Heart left ventricle (tissue), 16 donors: ENCODE data around the gene RXFP4. TPM values are rescaled to one million over a fixed set of nuclear protein-coding genes. Genes with fewer than 3 reads are reported as not detected.
A peak's percentile ranks its signal among the peaks of the same experiment; 100 is the strongest.
"Not testable (repeated sequence)": the region's sequence is repeated elsewhere in the genome, so short reads cannot be mapped to it uniquely, and the experiment has no call there.

Experiments
- ATAC-seq, 4 donors: fragments of 200-7000 bp; cut with Tn5 transposase; one replicate each; pipeline ENCODE4 v1.9.1; 2020 to 2022; ENCODE audit warnings: moderate library complexity in 4 of 4, mild to moderate bottlenecking in 3 of 4, moderate number of reproducible peaks in 1 of 4
- DNase-seq, 5 donors: peaks; one replicate each; pipeline ENCODE4 v3.0.0-alpha.2; 2020
- H3K27ac ChIP-seq, 12 donors: fragments of 200-600 bp; sonication (generic) in 4 of 12; one replicate each; pipeline versions ENCODE4 v1.5.0 to v1.8.0; 2016 to 2022; ENCODE audit warnings: mild to moderate bottlenecking in 2 of 12
- H3K27me3 ChIP-seq, 9 donors: fragments of 200-600 bp; sonication (generic) in 2 of 9; one replicate each; pipeline versions ENCODE4 v1.5.1 to v1.8.0; 2016 to 2022; ENCODE audit warnings: mild to moderate bottlenecking in 3 of 9
- H3K36me3 ChIP-seq, 9 donors: fragments of 200-600 bp; sonication (generic) in 2 of 9; one replicate each; pipeline versions ENCODE4 v1.5.0 to v1.8.0; 2018 to 2022; ENCODE audit warnings: mild to moderate bottlenecking in 2 of 9
- H3K4me1 ChIP-seq, 12 donors: fragments of 200-600 bp; sonication (generic) in 4 of 12; one replicate each; pipeline versions ENCODE4 v1.5.0 to v1.8.0; 2016 to 2022; ENCODE audit warnings: mild to moderate bottlenecking in 3 of 12
- H3K4me3 ChIP-seq, 12 donors: fragments of 200-600 bp; sonication (generic) in 4 of 12; one replicate each; pipeline versions ENCODE4 v1.5.0 to v1.8.0; 2017 to 2022; ENCODE audit warnings: mild to moderate bottlenecking in 9 of 12, moderate library complexity in 4 of 12
- H3K9me3 ChIP-seq, 12 donors: fragments of 200-600 bp; sonication (generic) in 4 of 12; one replicate each; pipeline versions ENCODE4 v1.5.0 to v1.8.0; 2016 to 2022; ENCODE audit warnings: mild to moderate bottlenecking in 1 of 12
- POLR2A ChIP-seq, 2 donors: fragments of 450-650 bp; IDR thresholded peaks; one replicate each; pipeline ENCODE4 v1.6.1; 2017; ENCODE audit warnings: antibody characterized with exemption in 2 of 2, mild to moderate bottlenecking in 2 of 2, moderate library complexity in 2 of 2
- WGBS, 4 donors: extraction: QIAGEN DNeasy Blood & Tissue Kit in 2 of 4; methylation state at CpG; one replicate each; pipeline versions ENCODE4 v1.1.5 to v1.1.7; 2013 to 2018; 5-methylcytosine and 5-hydroxymethylcytosine counted together
- intact Hi-C, 10 donors: fragments of 100-400 bp; cut with DNase I; formaldehyde crosslinking; loops; one replicate each; pipeline versions ENCODE4 v1.11.1 to v1.14.2; 2022
- long read RNA-seq, 3 donors: library from polyadenylated mRNA; unstranded; transcript quantifications; one replicate each; pipeline ENCODE4 v2.0.0, GENCODE V29; 2020 to 2021
- polyA plus RNA-seq, 2 donors: library from polyadenylated mRNA; stranded (reverse); fragments of 200-250 nt; gene quantifications; one replicate each; pipeline ENCODE4 v1.2.3, GENCODE V29; 2013
- total RNA-seq, 9 donors: library from RNA; depleted of rRNA in 2 of 9; stranded (reverse); fragments of >200 nt in 2 of 9; fragmentation: NEBNext Ultra II Directional in 3 of 9; extraction: Animal tissue kit (Norgen Biotek cat#: 25700) in 3 of 9; gene quantifications; one replicate each; pipeline versions ENCODE4 v1.1.0 to v1.2.4, GENCODE V29; 2016 to 2023
- TF ChIP-seq, protein P1 (sequence below), 12 donors: fragments of 200-600 bp; sonication (generic) in 4 of 12; IDR thresholded peaks; one replicate each; pipeline versions ENCODE4 v1.5.0 to v1.8.0; 2018 to 2022; ENCODE audit warnings: antibody characterized with exemption in 12 of 12, mild to moderate bottlenecking in 5 of 12
- donor health status: ischemic (EF 13 %, LVEDD 7.1; RV severe dilation, severe dysfunction).
- donor health status: healthy with polysubstance abuse.
- donor health status: DM: no; HTN: yes; CAD: no.
- donor health status: DM: no; HTN: no; CAD: no.
- donor health status: ischemic (EF 25% LVEDD 6.9; RV normal size, moderate dysfunction).
- donor health status: ischemic (EF 25% LVEDD 5.7; RV mildly dilated, moderate dysfunction).
- donor health status: healthy.
- donor health status: DM: yes; HTN: yes; CAD: no.
- donor health status: ischemic (EF 35%, LVEDD 5.7; RV mildly dilated, moderate dysfunction).
- donor health status: nonischemic (EF 11% LVEDD 7.7; RV severe dilation, severe dysfunction).
- donor health status: DM: yes; HTN: yes; CAD: no.
- donor health status: PGD.
- donor health status: ischemic (EF 29% LVEDD 5.4; RV normal size, mild dysfunction).
- donor health status: nonischemic (EF 23%, LVEDD 6.1; RV moderate dilation, normal function).

RXFP4 gene
- total RNA-seq: not detected
- under 1 TPM in 1 of 2 donors, not detected in 1; 0.07 TPM for polyA plus RNA-seq
- long read RNA-seq, donor 1: 0 reads
- long read RNA-seq, donor 2: 0 reads
- long read RNA-seq, donor 3: 0 reads

DNA sequence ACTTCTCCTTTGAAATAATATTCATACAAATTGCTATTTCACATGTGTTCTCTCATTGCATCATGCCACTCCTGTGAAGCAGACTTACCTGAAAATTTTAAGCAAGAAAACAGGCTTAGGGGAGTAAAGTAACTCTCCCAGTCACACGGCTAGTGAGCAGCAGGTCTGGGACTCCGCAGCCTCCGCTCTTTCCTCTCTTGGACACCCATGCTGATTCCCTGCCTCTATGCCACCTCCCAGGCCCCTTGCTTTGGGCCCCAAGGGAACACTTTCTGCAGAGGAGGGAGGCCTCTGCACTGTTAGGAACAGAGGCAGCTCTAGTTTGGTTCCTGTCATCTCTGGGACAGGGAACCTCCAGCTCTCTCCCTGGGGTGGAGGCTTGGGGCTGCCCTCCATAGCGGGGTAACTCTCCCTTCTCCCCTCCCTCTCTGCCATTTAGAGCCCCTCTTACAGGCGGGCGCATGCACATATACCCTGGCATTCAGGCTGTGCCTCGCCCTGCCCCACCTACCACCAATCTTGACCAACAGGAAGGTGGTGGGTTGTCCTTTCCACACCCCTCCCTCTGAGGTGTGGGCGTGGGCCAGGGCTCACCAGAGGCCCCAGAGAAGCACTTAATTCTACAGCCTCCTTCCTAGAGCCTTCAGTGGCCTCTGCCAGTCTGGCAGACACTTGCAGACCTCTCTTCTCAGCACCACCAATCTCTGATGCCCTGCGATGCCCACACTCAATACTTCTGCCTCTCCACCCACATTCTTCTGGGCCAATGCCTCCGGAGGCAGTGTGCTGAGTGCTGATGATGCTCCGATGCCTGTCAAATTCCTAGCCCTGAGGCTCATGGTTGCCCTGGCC, at the start of gene RXFP4:
Gene RXFP4, plus strand, starts transcription at position 646 of the 852 bp plus-strand sequence. Its CDS starts 72 bp downstream, at position 718.
- DNase-seq: no peak
- peak within 1 kb of the TSS; percentile 67 to 92 (median 82) for H3K27ac ChIP-seq
- intact Hi-C loops: loop anchor here in 5 of 10 donors (5.0 to 10.0 kb wide), 3 partner anchors 36 to 114 kb away; partner anchors contain the start of genes ARHGEF2 (in 4 of the 5), LAMTOR2 (in 2 of the 5) and UBQLN4 (in 2 of the 5)
- no peaks in the 10 kb centered on the region for H3K9me3 ChIP-seq
- ATAC-seq: peak; percentile 8 to 37 (median 24)
- TF ChIP-seq, protein P1, sequence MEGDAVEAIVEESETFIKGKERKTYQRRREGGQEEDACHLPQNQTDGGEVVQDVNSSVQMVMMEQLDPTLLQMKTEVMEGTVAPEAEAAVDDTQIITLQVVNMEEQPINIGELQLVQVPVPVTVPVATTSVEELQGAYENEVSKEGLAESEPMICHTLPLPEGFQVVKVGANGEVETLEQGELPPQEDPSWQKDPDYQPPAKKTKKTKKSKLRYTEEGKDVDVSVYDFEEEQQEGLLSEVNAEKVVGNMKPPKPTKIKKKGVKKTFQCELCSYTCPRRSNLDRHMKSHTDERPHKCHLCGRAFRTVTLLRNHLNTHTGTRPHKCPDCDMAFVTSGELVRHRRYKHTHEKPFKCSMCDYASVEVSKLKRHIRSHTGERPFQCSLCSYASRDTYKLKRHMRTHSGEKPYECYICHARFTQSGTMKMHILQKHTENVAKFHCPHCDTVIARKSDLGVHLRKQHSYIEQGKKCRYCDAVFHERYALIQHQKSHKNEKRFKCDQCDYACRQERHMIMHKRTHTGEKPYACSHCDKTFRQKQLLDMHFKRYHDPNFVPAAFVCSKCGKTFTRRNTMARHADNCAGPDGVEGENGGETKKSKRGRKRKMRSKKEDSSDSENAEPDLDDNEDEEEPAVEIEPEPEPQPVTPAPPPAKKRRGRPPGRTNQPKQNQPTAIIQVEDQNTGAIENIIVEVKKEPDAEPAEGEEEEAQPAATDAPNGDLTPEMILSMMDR (IDR thresholded peaks at IDR 0.05): no peak
- TF ChIP-seq POLR2A (IDR thresholded peaks at IDR 0.05): no peak
- H3K4me1 ChIP-seq: peaks cover 4 to 77% (median 47%) of the 10 kb centered on the region in 12 donors
- 35 to 47% (median 43%) methylated on average over 10 to 11 of the region's 11 CpGs for WGBS, 4 donors
- H3K4me3 ChIP-seq: peak within 1 kb of the TSS in 1 of 12 donors; percentile 8
- H3K27me3 ChIP-seq: no peaks in the 10 kb centered on the region
- peaks cover 0 to 8% (median 4%) of the 10 kb centered on the region in 9 donors for H3K36me3 ChIP-seq

- Histone ChIP-seq H3K4me1 (peaks cover 0 to 34% (median 13%) of the 10 kb centered on the region in 12 donors), H3K9me3 (no peaks in the 10 kb centered on the region), H3K27ac (peak overlapping the region; percentile 40 to 86 (median 79)), H3K4me3 (no peak overlapping the region), H3K36me3 (peaks cover 0 to 33% (median 20%) of the 10 kb centered on the region in 9 donors), H3K27me3 (no peaks in the 10 kb centered on the region)
- no peak for DNase-seq
- intact Hi-C loops: loop anchor here in 1 of 10 donors (2.0 to 10.0 kb wide), 2 partner anchors 32 to 88 kb away; no protein-coding TSS in a partner anchor
- ATAC-seq: no peak
- 58 to 71% (median 64%) methylated on average over 3 of the region's 3 CpGs for WGBS, 4 donors
- TF ChIP-seq, protein P1 (IDR thresholded peaks at IDR 0.05): no peak
- TF ChIP-seq POLR2A (IDR thresholded peaks at IDR 0.05): no peak
These were observed 48.6 kb upstream of the RXFP4 start for GRCh38 chr1:155892796-155893195.

DNA sequence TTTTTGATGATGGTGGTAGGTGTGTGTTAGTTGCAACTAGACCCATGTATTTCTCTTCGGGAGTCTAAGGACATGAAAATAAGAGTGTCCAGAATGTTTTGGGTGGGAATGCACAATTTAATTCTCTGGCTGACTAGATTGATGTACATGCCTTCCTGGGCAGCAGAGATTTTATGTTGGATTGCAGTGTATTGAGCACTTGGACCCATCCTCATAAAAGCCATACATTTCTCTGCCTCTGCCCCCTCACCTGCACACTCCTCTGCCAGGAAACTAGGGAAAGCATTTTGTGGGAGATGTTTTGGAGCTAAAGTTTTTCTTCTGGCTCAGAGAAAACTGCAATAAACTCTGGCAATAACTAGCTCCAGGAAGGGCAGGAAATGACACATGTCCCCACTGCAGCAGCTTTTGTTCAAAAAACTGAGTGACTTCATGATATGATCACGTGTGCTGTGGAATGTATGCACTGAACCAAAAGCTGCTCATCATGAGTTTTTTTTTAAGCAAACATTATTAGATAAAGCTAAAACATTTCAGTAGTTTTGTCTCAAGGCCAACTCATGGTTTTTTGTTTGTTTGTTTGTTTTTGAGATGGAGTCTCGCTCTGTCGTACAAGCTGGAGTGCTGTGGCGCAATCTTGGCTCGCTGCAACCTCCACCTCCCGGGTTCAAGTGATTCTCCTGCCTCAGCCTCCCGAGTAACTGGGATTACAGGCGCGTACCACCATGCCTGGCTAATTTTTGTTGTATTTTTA, 47.9 kb upstream of the RXFP4 start:
- Histone ChIP-seq H3K27ac (peak overlapping the region; percentile 55 to 86 (median 79)), H3K27me3 (no peaks in the 10 kb centered on the region), H3K9me3 (no peaks in the 10 kb centered on the region), H3K4me1 (peaks cover 0 to 34% (median 13%) of the 10 kb centered on the region in 12 donors), H3K4me3 (no peak overlapping the region), H3K36me3 (peaks cover 0 to 33% (median 27%) of the 10 kb centered on the region in 9 donors)
- TF ChIP-seq, protein P1 (IDR thresholded peaks at IDR 0.05): no peak
- TF ChIP-seq POLR2A (IDR thresholded peaks at IDR 0.05): no peak
- 48 to 69% (median 61%) methylated on average over 10 of the region's 10 CpGs for WGBS, 4 donors
- intact Hi-C loops: loop anchor here in 1 of 10 donors (2.0 to 10.0 kb wide), 2 partner anchors 33 to 89 kb away; no protein-coding TSS in a partner anchor
- DNase-seq (peak in 1 of 5 donors; percentile 46), ATAC-seq (peak; percentile 68 to 93 (median 79))

GRCh38 chr1:155895617-155896016, 45.8 kb upstream of the RXFP4 start:
- intact Hi-C loops: loop anchor here in 1 of 10 donors (10.0 kb wide), 1 partner anchor 91 kb away; no protein-coding TSS in a partner anchor
- not testable (repeated sequence) for ATAC-seq, DNase-seq, H3K9me3 ChIP-seq, H3K27me3 ChIP-seq, H3K4me3 ChIP-seq, H3K27ac ChIP-seq
- H3K36me3 ChIP-seq: peaks cover 0 to 54% (median 46%) of the 10 kb centered on the region in 9 donors
- WGBS, 4 donors: 96 to 99% (median 98%) methylated on average over 6 of the region's 6 CpGs
- H3K4me1 ChIP-seq: peaks cover 0 to 25% (median 14%) of the 10 kb centered on the region in 12 donors

DNA sequence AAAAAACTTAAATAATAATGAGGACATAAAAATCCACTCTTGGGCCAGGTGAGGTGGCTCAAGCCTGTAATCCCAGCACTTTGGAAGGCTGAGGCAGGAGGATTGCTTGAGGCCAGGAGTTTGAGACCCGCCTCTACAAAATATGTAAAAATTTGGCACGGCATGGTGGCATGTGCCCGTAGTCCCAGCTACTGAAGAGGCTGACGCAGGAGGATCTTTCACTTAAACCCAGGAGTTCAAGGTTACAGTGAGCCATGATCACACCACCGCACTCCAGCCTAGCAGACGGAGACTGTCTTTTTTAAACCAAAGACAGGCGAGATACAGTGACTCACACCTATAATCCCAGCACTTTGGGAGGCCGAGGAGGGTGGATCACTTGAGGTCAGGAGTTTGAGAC, 45.0 kb upstream of the RXFP4 start:
- not testable (repeated sequence) for H3K27ac ChIP-seq, H3K4me3 ChIP-seq, ATAC-seq, H3K9me3 ChIP-seq, DNase-seq, H3K27me3 ChIP-seq
- H3K4me1 ChIP-seq: peaks cover 0 to 25% (median 14%) of the 10 kb centered on the region in 12 donors
- H3K36me3 ChIP-seq: peaks cover 0 to 62% (median 55%) of the 10 kb centered on the region in 9 donors
- intact Hi-C loops: loop anchor here in 1 of 10 donors (10.0 kb wide), 1 partner anchor 92 kb away; no protein-coding TSS in a partner anchor
- 92 to 98% (median 96%) methylated on average over 8 of the region's 8 CpGs for whole genome bisulfite sequencing, 4 donors
